Raji (cell line): ENCODE data around the gene RELN.

ENCODE experiments used
- POLR2A ChIP-seq: IDR thresholded peaks from 2 replicates; pipeline ENCODE4 v1.6.1; 2011; ENCODE audit warnings: low read depth, low read length, control low read depth; ENCODE audit not compliant: insufficient read depth

Gene RELN

GRCh38 chr7:103937680-103938079 is 51.8 kb downstream of the RELN start:
- no peak for TF ChIP-seq POLR2A

- no peak for TF ChIP-seq POLR2A
These were observed 52.9 kb downstream of the RELN start for GRCh38 chr7:103936558-103936957.

GRCh38 chr7:103934508-103934907 is 55.0 kb downstream of the RELN start:
- TF ChIP-seq POLR2A, result no peak

- no peak for TF ChIP-seq POLR2A
These were observed 57.1 kb downstream of the RELN start for GRCh38 chr7:103932389-103932788.

GRCh38 chr7:103929901-103930311 is 59.6 kb downstream of the RELN start:
- no peak for TF ChIP-seq POLR2A

GRCh38 chr7:103928581-103928980 is 60.9 kb downstream of the RELN start:
- TF ChIP-seq POLR2A, result no peak

GRCh38 chr7:103924184-103924583 is 65.3 kb downstream of the RELN start:
- TF ChIP-seq POLR2A, result no peak

GRCh38 chr7:103922407-103922806 is 67.1 kb downstream of the RELN start:
- no peak for TF ChIP-seq POLR2A

GRCh38 chr7:103921692-103922091 is 67.8 kb downstream of the RELN start:
- no peak for TF ChIP-seq POLR2A

- no peak for TF ChIP-seq POLR2A
These were observed 70.1 kb downstream of the RELN start for GRCh38 chr7:103919272-103919868.

- TF ChIP-seq POLR2A, result no peak
These were observed 70.7 kb downstream of the RELN start for GRCh38 chr7:103918631-103919271.

- TF ChIP-seq POLR2A, result no peak
These were observed 73.6 kb downstream of the RELN start for GRCh38 chr7:103915680-103916357.

GRCh38 chr7:103914147-103914899 is 75.1 kb downstream of the RELN start:
- TF ChIP-seq POLR2A, result no peak

- no peak for TF ChIP-seq POLR2A
These were observed 76.4 kb downstream of the RELN start for GRCh38 chr7:103912891-103913605.

GRCh38 chr7:103905997-103906396 is 83.5 kb downstream of the RELN start:
- no peak for TF ChIP-seq POLR2A
